Activated CD8-positive, alpha-beta memory T cell treated with anti-CD3 and anti-CD28 coated beads, Interleukin-2, amount 50 U/mL, for 1 hour (primary cell): ENCODE measurements around the gene CHST6.
"Not testable (repeated sequence)": the region's sequence is repeated elsewhere in the genome, so short reads cannot be mapped to it uniquely, and the experiment has no call there.

Experiments
- DNase-seq: peaks from one replicate; pipeline ENCODE4 v3.0.0-alpha.2; 2020; ENCODE audit errors: extremely low read depth

Gene CHST6

GRCh38 chr16:75443298-75443697 lies 51.9 kb downstream of the CHST6 start:
- DNase-seq, result no peak

- DNase-seq, result peak; percentile 32
Measured at GRCh38 chr16:75433732-75434413, 61.4 kb downstream of the CHST6 start.

- peak; percentile 94 for DNase-seq
Measured at GRCh38 chr16:75432828-75433731, 62.2 kb downstream of the CHST6 start, which contains the start of gene CFDP1. TSS of gene CFDP1 (minus strand) at chr16:75433503. CDS start at chr16:75433352, 151 bp downstream.

- no peak for DNase-seq
Measured at GRCh38 chr16:75429621-75430403, 65.4 kb downstream of the CHST6 start.

DNA sequence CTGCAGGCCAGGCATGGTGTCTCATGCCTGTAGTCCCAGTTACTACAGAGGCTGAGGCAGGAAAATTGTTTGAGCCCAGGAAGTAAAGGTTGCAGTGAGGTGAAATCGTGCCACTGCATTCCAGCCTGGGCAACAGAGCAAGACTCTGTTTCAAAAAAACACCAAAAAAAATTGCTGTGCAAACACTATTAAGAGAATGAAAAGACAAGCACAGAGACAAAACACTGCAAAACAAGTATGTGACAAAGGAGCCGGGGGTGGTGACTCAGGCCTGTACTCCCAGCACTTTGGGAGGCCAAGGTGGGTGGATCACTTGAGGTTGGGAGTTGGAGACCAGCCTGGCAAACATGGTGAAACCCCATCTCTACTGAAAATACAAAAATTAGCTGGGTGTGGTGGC lies 68.7 kb downstream of the CHST6 start:
- not testable (repeated sequence) for DNase-seq

DNA sequence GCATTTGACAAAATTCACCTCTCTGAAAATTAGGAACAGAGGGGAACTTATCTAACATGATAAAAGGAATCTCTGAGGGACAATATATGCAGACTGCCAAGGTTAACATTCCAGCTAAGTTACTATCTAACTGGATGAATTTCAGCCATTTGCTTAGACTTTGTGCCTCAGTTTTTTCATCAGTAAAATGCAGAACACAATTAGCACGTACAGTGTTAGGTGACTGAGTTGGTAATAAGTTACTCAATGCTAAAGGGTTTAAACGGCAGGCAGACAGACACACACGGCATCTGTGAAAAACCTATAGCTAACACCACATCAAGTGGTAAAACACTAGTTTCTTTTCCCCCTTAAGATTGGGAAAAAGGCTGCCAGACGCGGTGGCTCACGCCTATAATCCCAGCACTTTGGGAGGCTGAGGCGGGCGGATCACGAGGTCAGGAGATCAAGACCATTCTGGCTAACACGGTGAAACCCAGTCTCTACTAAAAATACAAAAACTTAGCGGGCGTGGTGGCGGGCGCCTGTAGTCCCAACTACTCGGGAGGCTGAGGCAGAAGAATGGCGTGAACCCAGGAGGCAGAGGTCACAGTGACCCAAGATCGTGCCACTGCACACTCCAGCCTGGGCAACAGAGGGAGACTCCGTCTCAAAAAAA lies 71.0 kb downstream of the CHST6 start:
- DNase-seq, result not testable (repeated sequence)

GRCh38 chr16:75423723-75424104 lies 71.5 kb downstream of the CHST6 start:
- DNase-seq, result no peak
